H1 (cell line): ENCODE results near the gene STARD9. TPM values are rescaled to one million over a fixed set of nuclear protein-coding genes. Genes with fewer than 3 reads are reported as not detected.

Experiments used
- CTCF ChIA-PET: fragments of 300-600 bp; sonication (Branson Sonifier 250); formaldehyde crosslinking; loops from one replicate; lab custom pipeline; 2021; ENCODE audit not compliant: partially characterized antibody; lab: Charles Lee
- POLR2A ChIA-PET: fragments of 300-600 bp; sonication (Branson Sonifier 250); formaldehyde crosslinking; loops from one replicate; lab custom pipeline; 2021; ENCODE audit warnings: inconsistent platforms; ENCODE audit not compliant: partially characterized antibody; lab: Charles Lee
- DNase-seq, 2 experiments: peaks; one replicate each; pipeline versions ENCODE4 v3.0.0 to v3.0.0-alpha.2; 2010 to 2022; ENCODE audit warnings: low spot score in 2 of 2, low read depth in 1 of 2, mixed read lengths in 1 of 2
- FAIRE-seq: peaks from 2 replicates; lab custom pipeline; 2011; peaks lifted over from hg19 to GRCh38; lab: Jason Lieb, UNC
- H2AFZ ChIP-seq: 2 replicates; pipeline ENCODE4 v1.8.1; 2012; ENCODE audit warnings: low read length, inconsistent platforms
- H2AK5ac ChIP-seq: 2 replicates; pipeline ENCODE4 v1.6.1; 2013; ENCODE audit warnings: low read depth, low read length
- H2BK120ac ChIP-seq: replicated peaks from 2 replicates; pipeline ENCODE3; 2013; ENCODE audit warnings: low read depth, low read length, inconsistent platforms
- H2BK12ac ChIP-seq: 2 replicates; pipeline ENCODE4 v1.6.1; 2013; ENCODE audit warnings: low read depth, low read length
- H2BK15ac ChIP-seq: 2 replicates; pipeline ENCODE4 v1.6.1; 2013; ENCODE audit warnings: low read length
- H2BK20ac ChIP-seq: 2 replicates; pipeline ENCODE4 v1.6.1; 2013; ENCODE audit warnings: low read length
- H2BK5ac ChIP-seq: 2 replicates; pipeline ENCODE4 v1.6.1; 2013; ENCODE audit warnings: low read depth, low read length
- H3K14ac ChIP-seq: 2 replicates; pipeline ENCODE4 v1.6.1; 2013; ENCODE audit warnings: inconsistent platforms; ENCODE audit not compliant: insufficient read length
- H3K18ac ChIP-seq: 2 replicates; pipeline ENCODE4 v1.6.1; 2013; ENCODE audit warnings: low read length; ENCODE audit errors: extremely low read depth
- H3K23ac ChIP-seq: 2 replicates; pipeline ENCODE4 v1.6.1; 2013; ENCODE audit warnings: inconsistent platforms; ENCODE audit not compliant: insufficient read length
- H3K23me2 ChIP-seq: 2 replicates; pipeline ENCODE4 v1.6.1; 2013; ENCODE audit warnings: low read depth, low read length
- H3K27ac ChIP-seq: 2 replicates; pipeline ENCODE4 v1.6.1; 2011; ENCODE audit warnings: low read depth, low read length, inconsistent platforms
- H3K27me3 ChIP-seq, 4 experiments: replicated peaks in 1 of 4; 1 replicate in 1 of 4; 2 replicates in 3 of 4; pipeline versions ENCODE4 v1.6.1 to v1.8.1; 2011 to 2013; ENCODE audit warnings: low read length in 3 of 4, mild to moderate bottlenecking in 3 of 4, inconsistent platforms in 2 of 4, mixed read lengths in 2 of 4, moderate library complexity in 1 of 4; ENCODE audit not compliant: control insufficient read depth in 3 of 4, insufficient read depth in 3 of 4; ENCODE audit errors: extremely low read depth in 1 of 4
- H3K36me3 ChIP-seq, 4 experiments: 2 replicates each; pipeline versions ENCODE4 v1.6.1 to v1.8.1; 2011 to 2013; ENCODE audit warnings: mild to moderate bottlenecking in 4 of 4, low read length in 3 of 4, moderate library complexity in 2 of 4, control low read depth in 1 of 4, inconsistent platforms in 1 of 4; ENCODE audit not compliant: insufficient read depth in 4 of 4, control insufficient read depth in 2 of 4
- H3K4ac ChIP-seq: replicated peaks from 2 replicates; pipeline ENCODE3; 2013; ENCODE audit warnings: low read length, low read depth, mixed read lengths, inconsistent platforms; ENCODE audit not compliant: insufficient read length
- H3K4me1 ChIP-seq, 4 experiments: replicated peaks in 1 of 4; 1 replicate in 1 of 4; 2 replicates in 3 of 4; pipeline versions ENCODE4 v1.6.1 to v1.8.1; 2011 to 2013; ENCODE audit warnings: low read length in 3 of 4, inconsistent platforms in 2 of 4, mixed read lengths in 1 of 4; ENCODE audit not compliant: insufficient read depth in 4 of 4, control insufficient read depth in 3 of 4
- H3K4me2 ChIP-seq, 2 experiments: 2 replicates each; pipeline versions ENCODE4 v1.6.1 to v1.8.1; 2011 to 2013; ENCODE audit warnings: low read depth in 2 of 2, low read length in 2 of 2, control low read depth in 1 of 2, inconsistent platforms in 1 of 2, mild to moderate bottlenecking in 1 of 2; ENCODE audit not compliant: insufficient read depth in 1 of 2
- H3K4me3 ChIP-seq, 4 experiments: fragments of 200-600, 300-600 bp in 1 of 4; sonication (generic), shearing (Covaris generic), sonication (Bioruptor Twin) in 1 of 4; 2 replicates each; pipeline versions ENCODE4 v1.5.1 to v1.8.1; 2011 to 2016; ENCODE audit warnings: low read length in 4 of 4, low read depth in 3 of 4, control low read depth in 2 of 4, inconsistent platforms in 2 of 4, mild to moderate bottlenecking in 2 of 4, mixed read lengths in 1 of 4, moderate library complexity in 1 of 4; ENCODE audit not compliant: insufficient read depth in 2 of 4; ENCODE audit errors: extremely low read depth in 1 of 4
- H3K56ac ChIP-seq: replicated peaks from 2 replicates; pipeline ENCODE3; 2013; ENCODE audit warnings: low read depth, mild to moderate bottlenecking, mixed read lengths, low read length, inconsistent platforms; ENCODE audit not compliant: insufficient read length
- H3K79me1 ChIP-seq: 2 replicates; pipeline ENCODE4 v1.6.1; 2013; ENCODE audit warnings: low read depth, low read length, control low read depth
- H3K79me2 ChIP-seq, 2 experiments: 2 replicates each; pipeline versions ENCODE4 v1.6.1 to v1.8.1; 2012 to 2013; ENCODE audit warnings: low read length in 2 of 2, mild to moderate bottlenecking in 2 of 2, inconsistent platforms in 1 of 2; ENCODE audit not compliant: insufficient read depth in 2 of 2, control insufficient read depth in 1 of 2
- H3K9ac ChIP-seq, 4 experiments: replicated peaks in 1 of 4; 1 replicate in 1 of 4; 2 replicates in 3 of 4; pipeline versions ENCODE4 v1.6.1 to v1.8.1; 2011 to 2013; ENCODE audit warnings: low read depth in 3 of 4, low read length in 3 of 4, control low read depth in 2 of 4, mild to moderate bottlenecking in 2 of 4, moderate library complexity in 2 of 4, inconsistent platforms in 1 of 4; ENCODE audit errors: extremely low read depth in 1 of 4
- H3K9me3 ChIP-seq, 2 experiments: 2 replicates each; pipeline versions ENCODE4 v1.6.1 to v1.8.1; 2012 to 2013; ENCODE audit warnings: mild to moderate bottlenecking in 2 of 2, moderate library complexity in 2 of 2, control low read depth in 1 of 2, inconsistent platforms in 1 of 2, low read depth in 1 of 2, low read length in 1 of 2, mixed read lengths in 1 of 2; ENCODE audit not compliant: insufficient read depth in 2 of 2
- H4K20me1 ChIP-seq, 2 experiments: replicated peaks in 1 of 2; 2 replicates each; pipeline versions ENCODE3 to v1.8.1; 2011 to 2013; ENCODE audit warnings: inconsistent platforms in 2 of 2, low read length in 2 of 2, mild to moderate bottlenecking in 1 of 2; ENCODE audit not compliant: insufficient read depth in 2 of 2, control insufficient read depth in 1 of 2
- H4K5ac ChIP-seq: 2 replicates; pipeline ENCODE4 v1.6.1; 2013; ENCODE audit warnings: low read length, low read depth, mixed read lengths, inconsistent platforms; ENCODE audit not compliant: insufficient read length
- H4K8ac ChIP-seq: 2 replicates; pipeline ENCODE4 v1.8.0; 2013; ENCODE audit warnings: mild to moderate bottlenecking, moderate library complexity, low read length, inconsistent platforms; ENCODE audit not compliant: insufficient read depth; ENCODE audit errors: extremely low read depth
- H4K91ac ChIP-seq: replicated peaks from 2 replicates; pipeline ENCODE3; 2013; ENCODE audit warnings: low read length, mixed read lengths, inconsistent platforms; ENCODE audit not compliant: insufficient read length
- CBX8 ChIP-seq: fragments of 300-800, 300-1000 bp; sonication (generic); IDR thresholded peaks from 2 replicates; pipeline ENCODE4 v1.7.1; 2016; ENCODE audit warnings: low read depth, low read length, borderline replicate concordance
- CEBPB ChIP-seq: IDR thresholded peaks from 2 replicates; pipeline ENCODE4 v1.6.1; 2012; ENCODE audit warnings: low read depth, low read length
- GTF2F1 ChIP-seq: IDR thresholded peaks from 2 replicates; pipeline ENCODE4 v1.6.1; 2012; ENCODE audit warnings: low read depth, low read length, improper control_type of control experiment, borderline replicate concordance
- SIX5 ChIP-seq: IDR thresholded peaks from 2 replicates; pipeline ENCODE4 v1.6.1; 2011; ENCODE audit warnings: mild to moderate bottlenecking, low read depth, low read length
- WGBS, 2 experiments: shearing (Covaris generic) in 1 of 2; methylation state at CpG; one replicate each; pipeline versions ENCODE4 v1.1.6 to v1.1.7; 2013 to 2015; ENCODE audit warnings: low lambda C conversion rate in 2 of 2, mixed read lengths in 2 of 2, inconsistent platforms in 1 of 2, low coverage in 1 of 2, missing lambda C conversion rate in 1 of 2; ENCODE audit not compliant: insufficient replicate concordance in 2 of 2, insufficient coverage in 1 of 2, insufficient read length in 1 of 2; ENCODE audit errors: extremely low coverage in 1 of 2, missing lambda C conversion rate in 1 of 2; 5-methylcytosine and 5-hydroxymethylcytosine counted together
- polyA plus RNA-seq, 7 experiments: library from polyadenylated mRNA; depleted of rRNA in 3 of 7; stranded (reverse) in 5 of 7; unstranded in 2 of 7; fragments of >200 nt in 5 of 7; fragments of 200-250 nt in 2 of 7; gene quantifications; 1 replicate in 5 of 7; 2 replicates in 1 of 7; 4 replicates in 1 of 7; pipeline versions ENCODE4 v1.2.1 to v1.2.3, GENCODE V29; 2011 to 2013; ENCODE audit warnings: missing spikeins in 2 of 7, mixed read lengths in 2 of 7
- total RNA-seq: library from RNA; stranded (reverse); fragmentation: NEBNext Ultra II Directional; extraction: Animal tissue kit (Norgen Biotek cat#: 25700); gene quantifications from 2 replicates; pipeline ENCODE4 v1.2.1, GENCODE V29; 2021

STARD9 gene
- total and polyA plus RNA-seq, 2 of the 8 experiments (the other 6 are each of a cell fraction or from before 2014, with no cell fraction given) = 2.8 to 7.0 TPM

DNA sequence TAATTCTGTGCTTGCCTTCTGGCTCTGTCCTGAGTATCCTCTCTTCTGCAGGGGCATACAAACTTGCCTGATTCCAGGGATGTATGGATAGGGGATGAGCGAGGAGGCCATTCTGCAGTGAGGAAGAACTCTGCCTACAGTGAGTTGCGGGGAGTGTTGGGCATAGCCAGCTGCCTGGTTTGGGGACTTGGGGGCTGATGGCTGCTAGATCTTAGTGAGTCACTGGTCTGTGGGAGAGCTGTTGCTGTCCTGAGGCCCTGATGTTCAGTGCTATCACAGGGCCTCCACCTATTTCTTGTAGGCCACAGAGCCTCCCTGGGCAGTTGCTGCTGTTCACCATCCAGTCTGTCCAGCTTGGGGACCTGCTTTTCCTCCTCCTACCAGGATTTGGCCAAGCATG is 141.2 kb downstream of the STARD9 start:
- Histone ChIP-seq H2BK20ac (no peak overlapping the region), H3K36me3 (peaks cover 0 to 10% (median 2%) of the 10 kb centered on the region in 4 experiments; a peak in 3 of 8 replicates), H3K56ac (no peak overlapping the region), H2BK5ac (no peak overlapping the region), H3K27me3 (no peaks in the 10 kb centered on the region), H3K23me2 (0 out of 2 replicates have a peak, but pooled peaks cover 1% of the 10 kb centered on the region), H3K27ac (no peak overlapping the region), H3K4me2 (no peak overlapping the region), H3K9ac (no peak overlapping the region), H3K4me1 (no peaks in the 10 kb centered on the region), H2BK15ac (no peak overlapping the region), H2AFZ (no peak overlapping the region), H3K4ac (no peak overlapping the region), H4K20me1 (no peaks in the 10 kb centered on the region), H4K91ac (no peak overlapping the region), H3K18ac (no peak overlapping the region), H3K4me3 (no peak overlapping the region), H4K5ac (no peak overlapping the region), H3K9me3 (no peaks in the 10 kb centered on the region), H4K8ac (peak overlapping the region; percentile 74; the same call in 1 of the 2 replicates), H3K79me2 (no peaks in the 10 kb centered on the region), H3K23ac (no peak overlapping the region), H2AK5ac (no peak overlapping the region), H2BK12ac (no peak overlapping the region), H2BK120ac (no peak overlapping the region), H3K79me1 (no peaks in the 10 kb centered on the region), H3K14ac (no peak overlapping the region)
- FAIRE-seq (no peak), DNase-seq (no peak)
- ChIA-PET CTCF (interaction anchor here (0.8 to 5.5 kb wide), 3 partner anchors 12 to 84 kb away, joined by 3 to 31 read pairs (median 3); no protein-coding TSS in a partner anchor), POLR2A (interaction anchor here (1.3 kb wide), 2 partner anchors 10 to 14 kb away, joined by 4 to 5 read pairs; no protein-coding TSS in a partner anchor)
- 96% methylated on average over 2 of the region's 2 CpGs; no CpG with 5 or more reads in 1 of the 2 experiments for WGBS, 2 experiments
- no peak for TF ChIP-seq CEBPB
- TF ChIP-seq SIX5 = no peak
- TF ChIP-seq GTF2F1 = no peak
- TF ChIP-seq CBX8 = no peak
